Parathyroid adenoma (tissue), 2 donors: ENCODE measurements around the gene A1BG.

Experiments used
- H2AFZ ChIP-seq: fragments of 300-600 bp; sonication (generic); one replicate; pipeline ENCODE4 v1.7.0; 2017; ENCODE audit warnings: antibody characterized with exemption, mild to moderate bottlenecking
- H3K27ac ChIP-seq: fragments of 300-600 bp; sonication (generic); one replicate; pipeline ENCODE4 v1.7.0; 2017
- H3K27me3 ChIP-seq: fragments of 300-600 bp; sonication (generic); one replicate; pipeline ENCODE4 v1.7.0; 2017; ENCODE audit warnings: low read length; ENCODE audit not compliant: control insufficient read depth, insufficient read depth
- H3K36me3 ChIP-seq: fragments of 300-600 bp; sonication (generic); one replicate; pipeline ENCODE4 v1.7.0; 2017; ENCODE audit warnings: low read length; ENCODE audit not compliant: control insufficient read depth, insufficient read depth
- H3K4me1 ChIP-seq: fragments of 300-600 bp; sonication (generic); one replicate; pipeline ENCODE4 v1.7.0; 2017; ENCODE audit warnings: control low read depth
- H3K4me2 ChIP-seq: fragments of 300-600 bp; sonication (generic); one replicate; pipeline ENCODE4 v1.7.0; 2017; ENCODE audit warnings: low read length
- H3K4me3 ChIP-seq: fragments of 300-600 bp; sonication (generic); one replicate; pipeline ENCODE4 v1.7.0; 2017; ENCODE audit warnings: low read depth, low read length
- H3K79me2 ChIP-seq: fragments of 300-600 bp; sonication (generic); one replicate; pipeline ENCODE4 v1.7.0; 2017; ENCODE audit warnings: control low read depth
- H3K9ac ChIP-seq: fragments of 300-600 bp; sonication (generic); one replicate; pipeline ENCODE4 v1.7.0; 2017; ENCODE audit warnings: mild to moderate bottlenecking
- H3K9me3 ChIP-seq: fragments of 300-600 bp; sonication (generic); one replicate; pipeline ENCODE4 v1.7.0; 2017; ENCODE audit warnings: low read length; ENCODE audit not compliant: control insufficient read depth
- TF ChIP-seq, protein P1 (sequence below): fragments of 300-600 bp; sonication (generic); IDR thresholded peaks from one replicate; pipeline ENCODE4 v1.7.0; 2017; ENCODE audit warnings: antibody characterized with exemption, mild to moderate bottlenecking
- donor health status: primary hyperparathyroidism.

The A1BG gene

DNA sequence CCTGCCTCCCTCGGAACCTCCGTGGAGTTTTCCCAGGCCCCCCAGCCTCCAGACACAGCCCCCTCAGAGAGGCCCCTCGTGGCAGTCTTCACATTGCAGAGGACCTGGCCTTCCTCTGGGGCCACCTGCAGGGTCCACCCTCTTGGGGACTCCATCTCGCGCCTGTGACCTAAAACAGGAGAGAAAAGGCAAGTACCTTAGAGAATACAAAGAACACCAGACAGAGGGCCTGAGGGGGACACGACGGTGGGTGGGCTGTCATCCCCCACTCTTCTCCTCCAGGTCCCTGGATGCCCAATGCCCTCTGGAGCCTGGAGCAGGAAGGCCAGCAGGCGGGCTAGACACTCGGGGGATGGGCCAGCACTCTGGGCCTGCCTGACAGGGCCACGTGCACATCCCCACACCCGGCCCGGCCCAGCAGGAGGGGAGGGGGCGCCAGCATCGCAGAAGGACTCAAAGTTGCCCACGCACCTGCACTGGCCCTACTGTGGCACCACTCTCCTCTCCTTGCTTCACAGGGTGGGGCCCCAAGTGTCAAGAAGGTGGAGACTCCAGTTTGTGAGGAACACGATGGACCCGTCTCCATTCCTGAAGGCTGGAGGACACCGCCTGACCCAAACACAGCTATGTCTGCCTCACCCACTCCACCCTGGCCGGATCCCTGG is 4.3 kb upstream of the A1BG start:
- Histone ChIP-seq H3K4me2 (no peak overlapping the region), H2AFZ (no peak overlapping the region), H3K4me3 (no peak overlapping the region), H3K4me1 (no peaks in the 10 kb centered on the region), H3K79me2 (no peaks in the 10 kb centered on the region), H3K36me3 (no peaks in the 10 kb centered on the region), H3K9me3 (no peaks in the 10 kb centered on the region), H3K9ac (no peak overlapping the region), H3K27ac (no peak overlapping the region), H3K27me3 (no peaks in the 10 kb centered on the region)
- TF ChIP-seq, protein P1, sequence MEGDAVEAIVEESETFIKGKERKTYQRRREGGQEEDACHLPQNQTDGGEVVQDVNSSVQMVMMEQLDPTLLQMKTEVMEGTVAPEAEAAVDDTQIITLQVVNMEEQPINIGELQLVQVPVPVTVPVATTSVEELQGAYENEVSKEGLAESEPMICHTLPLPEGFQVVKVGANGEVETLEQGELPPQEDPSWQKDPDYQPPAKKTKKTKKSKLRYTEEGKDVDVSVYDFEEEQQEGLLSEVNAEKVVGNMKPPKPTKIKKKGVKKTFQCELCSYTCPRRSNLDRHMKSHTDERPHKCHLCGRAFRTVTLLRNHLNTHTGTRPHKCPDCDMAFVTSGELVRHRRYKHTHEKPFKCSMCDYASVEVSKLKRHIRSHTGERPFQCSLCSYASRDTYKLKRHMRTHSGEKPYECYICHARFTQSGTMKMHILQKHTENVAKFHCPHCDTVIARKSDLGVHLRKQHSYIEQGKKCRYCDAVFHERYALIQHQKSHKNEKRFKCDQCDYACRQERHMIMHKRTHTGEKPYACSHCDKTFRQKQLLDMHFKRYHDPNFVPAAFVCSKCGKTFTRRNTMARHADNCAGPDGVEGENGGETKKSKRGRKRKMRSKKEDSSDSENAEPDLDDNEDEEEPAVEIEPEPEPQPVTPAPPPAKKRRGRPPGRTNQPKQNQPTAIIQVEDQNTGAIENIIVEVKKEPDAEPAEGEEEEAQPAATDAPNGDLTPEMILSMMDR, result no peak

DNA sequence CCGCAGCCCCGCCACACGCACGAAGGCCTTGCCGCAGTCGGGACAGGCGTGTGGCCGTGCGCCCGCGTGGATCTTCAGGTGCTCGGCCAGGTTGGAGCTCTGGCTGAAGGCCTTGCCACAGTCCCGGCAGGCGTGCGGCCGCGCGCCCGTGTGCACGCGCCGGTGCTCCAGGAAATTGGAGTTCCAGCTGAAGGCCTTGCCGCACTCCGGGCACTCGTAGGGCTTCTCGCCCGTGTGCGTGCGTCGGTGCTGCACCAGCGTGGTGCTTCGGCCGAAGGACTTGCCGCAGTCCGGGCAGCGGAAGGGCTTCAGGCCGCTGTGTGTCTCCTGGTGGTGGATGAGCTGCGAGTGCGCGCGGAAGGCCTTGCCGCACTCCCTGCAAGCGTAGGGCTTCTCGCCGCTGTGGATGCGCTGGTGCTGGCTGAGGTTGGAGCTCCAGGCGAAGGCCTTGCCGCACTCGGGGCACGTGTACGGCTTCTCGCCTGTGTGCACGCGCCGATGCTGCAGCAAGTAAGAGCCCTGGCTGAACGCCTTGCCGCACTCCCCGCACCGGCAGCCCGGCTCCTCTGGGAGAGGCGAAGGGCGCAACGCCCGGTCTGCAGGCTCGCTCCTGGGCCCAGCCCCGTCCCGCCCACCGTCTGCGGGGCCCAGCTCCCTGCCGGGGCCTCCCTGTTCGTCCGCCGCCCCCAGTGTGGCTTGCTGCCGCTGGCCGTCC is 3.6 kb upstream of the A1BG start:
- Histone ChIP-seq H3K36me3 (no peaks in the 10 kb centered on the region), H3K79me2 (no peaks in the 10 kb centered on the region), H3K4me2 (peak overlapping the region; percentile 26), H3K4me3 (no peak overlapping the region), H3K27ac (no peak overlapping the region), H3K9ac (no peak overlapping the region), H3K9me3 (no peaks in the 10 kb centered on the region), H2AFZ (no peak overlapping the region), H3K4me1 (no peaks in the 10 kb centered on the region), H3K27me3 (no peaks in the 10 kb centered on the region)
- TF ChIP-seq, protein P1, result no peak

DNA sequence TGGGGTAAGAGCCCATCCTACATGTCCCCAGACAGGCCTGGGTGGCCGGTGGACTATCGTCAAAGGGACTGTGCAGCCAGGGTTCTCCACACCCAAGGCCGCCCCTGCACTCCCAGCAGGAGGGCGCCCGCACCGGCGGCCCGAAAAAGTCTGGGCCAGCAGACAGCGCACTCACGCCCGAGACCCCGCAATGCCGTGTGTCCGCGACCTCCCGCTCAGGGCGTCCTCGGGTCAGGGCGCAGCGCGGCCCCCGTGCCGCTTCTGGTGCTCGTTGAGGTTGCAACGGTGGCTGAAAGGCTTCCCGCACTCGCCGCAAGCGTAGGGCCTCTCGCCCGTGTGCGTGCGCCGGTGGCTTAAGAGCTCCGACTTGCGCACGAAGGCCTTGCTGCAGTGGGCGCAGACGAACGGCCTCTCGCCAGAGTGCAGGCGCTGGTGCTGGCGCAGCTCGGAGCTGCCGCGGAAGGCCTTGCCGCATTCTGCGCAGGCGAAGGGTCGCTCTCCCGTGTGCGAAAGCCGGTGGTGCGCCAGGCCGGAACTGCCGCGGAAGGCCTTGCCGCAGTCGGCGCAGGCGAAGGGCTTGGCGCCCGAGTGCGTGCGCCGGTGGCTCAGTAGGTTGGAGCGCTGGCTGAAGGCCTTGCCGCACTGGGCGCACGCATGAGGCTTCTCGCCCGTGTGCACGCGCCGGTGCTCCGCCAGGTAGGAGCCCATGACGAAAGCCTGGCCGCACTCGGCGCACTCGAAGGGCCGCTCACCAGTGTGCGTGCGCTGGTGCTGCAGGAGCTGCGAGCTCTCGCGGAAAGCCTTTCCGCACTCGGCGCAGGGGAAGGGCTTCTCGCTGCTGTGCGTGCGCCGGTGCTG is 2.8 kb upstream of the A1BG start:
- H3K27ac ChIP-seq, result no peak overlapping the region
- peak overlapping the region; percentile 42 for H2AFZ ChIP-seq
- TF ChIP-seq, protein P1, result no peak
- peak overlapping the region; percentile 26 for H3K4me2 ChIP-seq
- H3K4me1 ChIP-seq, result no peaks in the 10 kb centered on the region
- H3K79me2 ChIP-seq, result no peaks in the 10 kb centered on the region
- H3K36me3 ChIP-seq, result no peaks in the 10 kb centered on the region
- no peaks in the 10 kb centered on the region for H3K27me3 ChIP-seq
- no peak overlapping the region for H3K4me3 ChIP-seq
- no peak overlapping the region for H3K9ac ChIP-seq
- H3K9me3 ChIP-seq, result no peaks in the 10 kb centered on the region

DNA sequence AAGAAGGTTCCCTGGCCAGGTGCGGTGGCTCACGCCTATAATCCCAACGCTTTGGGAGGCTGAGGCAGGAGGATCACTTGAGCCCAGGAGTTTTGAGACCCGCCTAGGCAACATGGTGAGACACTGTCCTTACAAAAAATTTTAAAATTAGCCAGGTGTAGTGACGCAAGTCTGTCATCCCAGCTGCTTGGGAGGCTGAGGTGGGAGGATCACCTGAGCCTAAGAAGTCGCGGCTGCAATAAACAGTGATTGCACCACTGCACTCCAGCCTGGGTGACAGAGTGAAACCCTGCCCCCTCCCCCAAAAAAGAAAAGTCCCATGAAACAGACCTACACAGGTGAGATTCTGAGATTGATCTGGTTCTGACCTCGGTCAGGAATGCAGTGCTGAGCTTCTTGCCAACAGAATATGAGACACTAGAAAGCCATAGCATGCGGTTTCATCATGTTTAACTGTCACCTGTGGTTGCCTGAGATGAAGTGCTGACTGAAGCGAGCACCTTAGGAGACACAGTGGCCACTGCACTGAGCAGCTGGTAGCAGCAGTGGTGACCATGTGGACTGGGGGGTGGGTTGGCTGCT is 2.0 kb upstream of the A1BG start:
- peaks cover 5% of the 10 kb centered on the region for H3K79me2 ChIP-seq
- no peaks in the 10 kb centered on the region for H3K4me1 ChIP-seq
- H3K27ac ChIP-seq, result no peak overlapping the region
- no peak overlapping the region for H3K9ac ChIP-seq
- no peak overlapping the region for H3K4me2 ChIP-seq
- H3K4me3 ChIP-seq, result no peak overlapping the region
- no peaks in the 10 kb centered on the region for H3K27me3 ChIP-seq
- H3K36me3 ChIP-seq, result no peaks in the 10 kb centered on the region
- no peaks in the 10 kb centered on the region for H3K9me3 ChIP-seq
- TF ChIP-seq, protein P1, result no peak
- H2AFZ ChIP-seq, result no peak overlapping the region
